H9 (cell line): ENCODE results near the gene UBE2A. TPM values are rescaled to one million over a fixed set of nuclear protein-coding genes. Genes with fewer than 3 reads are reported as not detected.

Source experiments
- DNase-seq: peaks from one replicate; pipeline ENCODE4 v3.0.0-alpha.2; 2017
- H2AFZ ChIP-seq: one replicate; pipeline ENCODE4 v1.6.1; 2013; ENCODE audit warnings: mild to moderate bottlenecking, low read length, control low read depth, moderate library complexity
- H2AK5ac ChIP-seq: 2 replicates; pipeline ENCODE4 v1.6.1; 2013; ENCODE audit warnings: low read length, control low read depth, mixed read lengths; ENCODE audit not compliant: insufficient read length
- H2BK120ac ChIP-seq: one replicate; pipeline ENCODE4 v1.6.1; 2013; ENCODE audit warnings: low read depth, mild to moderate bottlenecking, low read length, control low read depth, inconsistent platforms; ENCODE audit not compliant: poor library complexity, severe bottlenecking
- H2BK12ac ChIP-seq: 2 replicates; pipeline ENCODE4 v1.6.1; 2013; ENCODE audit warnings: low read length, control low read depth, mixed read lengths, low read depth; ENCODE audit not compliant: insufficient read length
- H2BK15ac ChIP-seq: 2 replicates; pipeline ENCODE4 v1.6.1; 2013; ENCODE audit warnings: low read depth, low read length, control low read depth
- H2BK20ac ChIP-seq: one replicate; pipeline ENCODE4 v1.6.1; 2013; ENCODE audit warnings: low read depth, mild to moderate bottlenecking, low read length, control low read depth, inconsistent platforms; ENCODE audit not compliant: poor library complexity, severe bottlenecking
- H2BK5ac ChIP-seq: 2 replicates; pipeline ENCODE4 v1.6.1; 2013; ENCODE audit warnings: low read length, control low read depth, mixed read lengths; ENCODE audit not compliant: insufficient read length
- H3K14ac ChIP-seq: 2 replicates; pipeline ENCODE4 v1.6.1; 2013; ENCODE audit warnings: low read length, control low read depth; ENCODE audit not compliant: insufficient read depth
- H3K18ac ChIP-seq: 2 replicates; pipeline ENCODE4 v1.6.1; 2013; ENCODE audit warnings: low read depth, mild to moderate bottlenecking, mixed read lengths, low read length, control low read depth; ENCODE audit not compliant: insufficient read length
- H3K23ac ChIP-seq: 2 replicates; pipeline ENCODE4 v1.6.1; 2013; ENCODE audit warnings: low read length, control low read depth, mixed read lengths, low read depth; ENCODE audit not compliant: insufficient read length
- H3K23me2 ChIP-seq: 2 replicates; pipeline ENCODE4 v1.6.1; 2013; ENCODE audit warnings: low read depth, mild to moderate bottlenecking, mixed read lengths, low read length, control low read depth; ENCODE audit not compliant: insufficient read length, poor library complexity, severe bottlenecking
- H3K27ac ChIP-seq: 2 replicates; pipeline ENCODE4 v1.5.1; 2013; ENCODE audit warnings: low read length, control low read depth, mixed read lengths, low read depth; ENCODE audit not compliant: insufficient read length
- H3K27me3 ChIP-seq: 2 replicates; pipeline ENCODE4 v1.6.1; 2013; ENCODE audit warnings: low read length, control low read depth, inconsistent platforms; ENCODE audit not compliant: insufficient read depth
- H3K4ac ChIP-seq: 2 replicates; pipeline ENCODE4 v1.6.1; 2013; ENCODE audit warnings: low read depth, mild to moderate bottlenecking, control low read depth, inconsistent platforms, low read length, moderate library complexity
- H3K4me1 ChIP-seq: 2 replicates; pipeline ENCODE4 v1.6.1; 2013; ENCODE audit warnings: low read length, control low read depth, inconsistent platforms; ENCODE audit not compliant: insufficient read depth
- H3K4me2 ChIP-seq: 2 replicates; pipeline ENCODE4 v1.6.1; 2013; ENCODE audit warnings: low read length, control low read depth, mixed read lengths; ENCODE audit not compliant: insufficient read length, insufficient read depth
- H3K56ac ChIP-seq: 2 replicates; pipeline ENCODE4 v1.6.1; 2013; ENCODE audit warnings: low read depth, mild to moderate bottlenecking, mixed read lengths, low read length, control low read depth; ENCODE audit not compliant: insufficient read length
- H3K79me1 ChIP-seq: 2 replicates; pipeline ENCODE4 v1.6.1; 2013; ENCODE audit warnings: low read depth, mild to moderate bottlenecking, moderate library complexity, low read length, control low read depth, inconsistent platforms; ENCODE audit not compliant: insufficient read depth, poor library complexity, severe bottlenecking
- H3K79me2 ChIP-seq: 2 replicates; pipeline ENCODE4 v1.6.1; 2013; ENCODE audit warnings: low read length, control low read depth, inconsistent platforms; ENCODE audit not compliant: insufficient read depth
- H3K9ac ChIP-seq: 2 replicates; pipeline ENCODE4 v1.6.1; 2013; ENCODE audit warnings: low read length, control low read depth, mixed read lengths; ENCODE audit not compliant: insufficient read length; ENCODE audit errors: extremely low read depth
- H3K9me3 ChIP-seq: one replicate; pipeline ENCODE4 v1.6.1; 2013; ENCODE audit warnings: low read depth, low read length, inconsistent platforms; ENCODE audit not compliant: control insufficient read depth
- H3T11ph ChIP-seq: one replicate; pipeline ENCODE4 v1.6.1; 2013; ENCODE audit warnings: mild to moderate bottlenecking, low read length, control low read depth, inconsistent platforms
- H4K20me1 ChIP-seq: one replicate; pipeline ENCODE4 v1.6.1; 2013; ENCODE audit not compliant: control insufficient read depth, insufficient read length, insufficient read depth
- H4K5ac ChIP-seq: 2 replicates; pipeline ENCODE4 v1.6.1; 2013; ENCODE audit warnings: low read depth, mild to moderate bottlenecking, mixed read lengths, low read length, control low read depth; ENCODE audit not compliant: insufficient read length
- H4K8ac ChIP-seq: replicated peaks from 2 replicates; pipeline ENCODE4 v1.6.1; 2013; ENCODE audit warnings: low read length, control low read depth, mixed read lengths, low read depth; ENCODE audit not compliant: insufficient read length
- H4K91ac ChIP-seq: 2 replicates; pipeline ENCODE4 v1.6.1; 2013; ENCODE audit warnings: low read depth, mild to moderate bottlenecking, moderate library complexity, mixed read lengths, low read length, control low read depth; ENCODE audit not compliant: insufficient read length
- H3K27ac Mint-ChIP-seq, 3 experiments: 2 replicates in 2 of 3; 3 replicates in 1 of 3; pipeline ENCODE4 v1.8.0; 2020 to 2021; ENCODE audit warnings: mixed read lengths in 3 of 3, mild to moderate bottlenecking in 1 of 3, moderate library complexity in 1 of 3
- H3K27me3 Mint-ChIP-seq: 2 replicates; pipeline ENCODE4 v1.8.0; 2021; ENCODE audit warnings: low read depth, mild to moderate bottlenecking, moderate library complexity, mixed read lengths
- H3K36me3 Mint-ChIP-seq, 3 experiments: 2 replicates in 2 of 3; 3 replicates in 1 of 3; pipeline ENCODE4 v1.8.0; 2020 to 2021; ENCODE audit warnings: low read depth in 3 of 3, mixed read lengths in 3 of 3; ENCODE audit not compliant: insufficient read depth in 1 of 3
- H3K4me1 Mint-ChIP-seq, 2 experiments: 2 replicates each; pipeline ENCODE4 v1.8.0; 2020; ENCODE audit warnings: mixed read lengths in 2 of 2
- H3K4me3 Mint-ChIP-seq, 2 experiments: 2 replicates in 1 of 2; 3 replicates in 1 of 2; pipeline ENCODE4 v1.8.0; 2020 to 2021; ENCODE audit warnings: mild to moderate bottlenecking in 2 of 2, mixed read lengths in 2 of 2, moderate library complexity in 1 of 2
- H3K9me3 Mint-ChIP-seq, 2 experiments: 2 replicates in 1 of 2; 3 replicates in 1 of 2; pipeline ENCODE4 v1.8.0; 2020; ENCODE audit warnings: mild to moderate bottlenecking in 2 of 2, mixed read lengths in 2 of 2, moderate library complexity in 1 of 2
- WGBS: extraction: QIAGEN DNeasy Blood & Tissue Kit; methylation state at CpG from one replicate; pipeline ENCODE4 v1.1.7; 2013; ENCODE audit warnings: missing lambda C conversion rate, low lambda C conversion rate, mixed read lengths; ENCODE audit not compliant: insufficient read length; ENCODE audit errors: extremely low coverage; 5-methylcytosine and 5-hydroxymethylcytosine counted together
- total RNA-seq: library from RNA; stranded (reverse); gene quantifications from 2 replicates; pipeline ENCODE4 v1.2.1, GENCODE V29; 2021
- TF ChIP-seq, protein P1 (sequence below): fragments of 200-600 bp; sonication (generic); conservative IDR thresholded peaks from 3 replicates; pipeline ENCODE4 v1.8.0; 2021; ENCODE audit warnings: antibody characterized with exemption, mild to moderate bottlenecking

Gene UBE2A
- total RNA-seq, 1 experiment from 2014 or later: 54.7 TPM

- H3T11ph ChIP-seq: no peak overlapping the region
- no peak overlapping the region for H3K56ac ChIP-seq
- no peak overlapping the region for H2BK20ac ChIP-seq
- peak overlapping the region; percentile 68 for H3K27ac ChIP-seq
- H4K5ac ChIP-seq: no peak overlapping the region
- DNase-seq: peak; percentile 54
- no peak overlapping the region for H2BK15ac ChIP-seq
- H3K4ac ChIP-seq: no peak overlapping the region
- H4K8ac ChIP-seq: no peak overlapping the region
- H3K9ac ChIP-seq: no peak overlapping the region
- no peak overlapping the region for H2AFZ ChIP-seq
- no peak overlapping the region for H4K91ac ChIP-seq
- no peaks in the 10 kb centered on the region for H4K20me1 ChIP-seq
- peaks cover 0 to 8% of the 10 kb centered on the region in 2 experiments; a peak in 1 of 4 replicates for H3K4me1 Mint-ChIP-seq
- peaks cover 9 to 43% (median 12%) of the 10 kb centered on the region in 3 experiments; a peak in 5 of 7 replicates for H3K36me3 Mint-ChIP-seq
- no peak overlapping the region for H2BK5ac ChIP-seq
- no peak overlapping the region for H3K4me3 Mint-ChIP-seq
- H3K79me1 ChIP-seq: no peaks in the 10 kb centered on the region
- H3K27me3 ChIP-seq: no peaks in the 10 kb centered on the region
- no peak overlapping the region for H2AK5ac ChIP-seq
- TF ChIP-seq, protein P1, sequence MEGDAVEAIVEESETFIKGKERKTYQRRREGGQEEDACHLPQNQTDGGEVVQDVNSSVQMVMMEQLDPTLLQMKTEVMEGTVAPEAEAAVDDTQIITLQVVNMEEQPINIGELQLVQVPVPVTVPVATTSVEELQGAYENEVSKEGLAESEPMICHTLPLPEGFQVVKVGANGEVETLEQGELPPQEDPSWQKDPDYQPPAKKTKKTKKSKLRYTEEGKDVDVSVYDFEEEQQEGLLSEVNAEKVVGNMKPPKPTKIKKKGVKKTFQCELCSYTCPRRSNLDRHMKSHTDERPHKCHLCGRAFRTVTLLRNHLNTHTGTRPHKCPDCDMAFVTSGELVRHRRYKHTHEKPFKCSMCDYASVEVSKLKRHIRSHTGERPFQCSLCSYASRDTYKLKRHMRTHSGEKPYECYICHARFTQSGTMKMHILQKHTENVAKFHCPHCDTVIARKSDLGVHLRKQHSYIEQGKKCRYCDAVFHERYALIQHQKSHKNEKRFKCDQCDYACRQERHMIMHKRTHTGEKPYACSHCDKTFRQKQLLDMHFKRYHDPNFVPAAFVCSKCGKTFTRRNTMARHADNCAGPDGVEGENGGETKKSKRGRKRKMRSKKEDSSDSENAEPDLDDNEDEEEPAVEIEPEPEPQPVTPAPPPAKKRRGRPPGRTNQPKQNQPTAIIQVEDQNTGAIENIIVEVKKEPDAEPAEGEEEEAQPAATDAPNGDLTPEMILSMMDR: no peak
- H3K18ac ChIP-seq: no peak overlapping the region
- H3K14ac ChIP-seq: no peak overlapping the region
- H2BK120ac ChIP-seq: no peak overlapping the region
- WGBS: no CpG with 5 or more reads among the region's 4 CpGs
- no peak overlapping the region for H3K23ac ChIP-seq
- H3K79me2 ChIP-seq: no peaks in the 10 kb centered on the region
- no peaks in the 10 kb centered on the region; the same call in 1 of the 2 replicates for H3K4me1 ChIP-seq
- H3K9me3 ChIP-seq: peaks cover 25% of the 10 kb centered on the region
- no peaks in the 10 kb centered on the region for H3K27me3 Mint-ChIP-seq
- no peak overlapping the region for H2BK12ac ChIP-seq
- peak overlapping the region in 1 of 3 experiments; percentile 87; a peak in 2 of 7 replicates for H3K27ac Mint-ChIP-seq
- no peaks in the 10 kb centered on the region for H3K23me2 ChIP-seq
- no peak overlapping the region for H3K4me2 ChIP-seq
- H3K9me3 Mint-ChIP-seq: peaks cover 48 to 57% of the 10 kb centered on the region in 2 experiments
Observed at GRCh38 chrX:119541188-119541587, 33.2 kb upstream of the UBE2A start.
